NCI-H526 treated with DMSO at 0.1 percent for 48 hours (cell line): Measurements from ENCODE around the gene CHAF1A.

Experiments
- DNase-seq: peaks from one replicate; lab custom pipeline; 2025; lab: John Stamatoyannopoulos, UW

Gene CHAF1A

DNA sequence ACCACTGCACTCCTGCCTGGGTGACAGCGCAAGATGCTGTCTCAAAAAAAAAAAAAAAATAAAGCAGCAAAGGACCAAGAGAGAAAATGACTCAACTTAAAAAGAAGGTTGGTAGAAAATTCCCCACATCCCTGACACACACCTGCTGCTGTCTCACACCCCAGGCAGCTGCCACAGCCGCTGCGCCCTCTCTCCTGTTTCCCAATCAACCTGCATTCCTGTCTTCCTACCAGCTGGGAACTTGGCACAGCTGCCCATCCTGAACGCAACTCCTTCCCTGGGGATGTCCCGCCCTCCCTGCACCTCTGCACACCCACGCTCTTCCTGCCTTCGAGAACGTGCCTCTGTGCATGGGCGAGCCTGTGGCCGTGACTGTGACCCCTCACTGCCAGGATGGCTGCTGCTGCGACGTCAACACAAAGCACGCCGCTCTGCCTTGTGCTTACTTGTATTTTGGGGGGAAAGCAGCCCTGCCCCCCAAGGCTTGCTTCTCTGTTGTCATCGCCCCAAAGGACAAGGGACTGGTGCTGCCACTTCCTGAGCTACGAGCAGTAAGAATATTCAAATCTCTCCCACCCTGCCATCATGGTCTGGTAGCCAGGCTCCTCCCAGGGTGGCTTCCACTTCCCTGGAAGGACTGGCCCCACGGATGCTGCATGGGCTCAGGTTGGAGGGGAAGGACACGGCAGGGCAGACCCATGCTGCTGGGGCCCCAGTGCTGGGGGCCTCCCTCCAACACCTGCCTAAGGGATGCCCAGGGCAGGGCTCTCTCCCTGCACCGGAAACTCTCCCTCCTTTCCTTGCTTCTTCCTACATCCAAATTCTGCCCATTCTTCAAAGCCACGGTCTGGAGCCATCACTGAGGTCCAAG, 22.8 kb upstream of the CHAF1A start:
- DNase-seq = no peak

DNA sequence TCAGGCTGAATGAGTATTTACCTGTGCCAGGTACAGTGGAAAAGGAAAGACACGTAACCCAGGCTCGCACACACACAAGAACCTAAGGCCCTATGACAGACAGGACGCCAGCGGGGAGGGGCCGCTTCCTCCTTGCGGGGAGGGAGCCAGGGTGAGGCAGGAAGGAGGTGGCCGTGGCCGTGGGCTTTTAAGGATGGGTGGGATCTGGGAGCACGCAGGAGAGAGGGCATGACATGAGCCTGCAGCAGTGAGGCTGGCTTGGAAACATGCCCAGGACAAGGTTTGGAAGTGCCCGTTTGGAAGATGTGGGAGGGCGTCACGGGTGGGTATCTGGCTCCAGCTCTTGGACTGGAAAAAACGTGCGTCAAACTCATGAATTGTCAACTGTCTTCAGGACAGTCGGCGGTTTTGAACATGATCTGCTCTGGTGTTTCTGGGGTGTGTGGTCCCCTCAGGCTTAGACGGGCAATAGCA, 22.1 kb upstream of the CHAF1A start:
- no peak for DNase-seq

DNA sequence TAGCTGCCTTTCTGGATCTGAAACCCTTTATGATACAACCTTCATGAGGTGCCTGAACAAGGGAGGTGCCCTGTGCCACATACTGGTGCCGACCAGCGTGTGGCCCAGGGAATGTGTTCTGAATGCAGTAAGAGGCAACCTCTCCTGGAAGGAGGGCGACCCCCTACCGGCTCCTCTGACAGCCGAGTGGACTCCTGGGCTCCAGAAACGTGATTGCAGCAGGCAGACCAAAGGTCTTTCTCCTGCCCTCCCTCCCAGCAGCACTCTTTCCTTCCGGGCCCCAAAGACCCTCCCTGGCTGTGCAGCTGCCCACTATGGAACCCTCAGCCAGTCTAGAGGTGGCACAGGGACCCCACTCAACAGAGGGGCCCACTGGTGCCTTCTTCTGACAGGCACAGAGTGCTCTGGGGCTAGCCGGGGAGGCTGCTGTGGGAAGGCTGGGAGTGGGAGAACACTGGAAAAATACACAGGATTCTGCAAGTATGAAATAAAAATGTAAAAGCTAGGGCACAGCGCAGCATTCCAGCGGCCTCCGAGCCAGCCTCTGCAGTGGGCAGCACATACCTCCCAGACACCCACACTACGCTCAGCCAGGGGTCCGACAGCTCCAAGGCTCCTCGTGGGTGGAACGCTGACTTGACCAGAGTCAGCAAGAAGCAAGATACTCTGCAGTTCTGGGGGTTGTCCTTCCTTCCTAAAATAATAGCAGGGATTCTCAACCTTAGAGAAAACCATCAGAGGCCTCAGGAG, 17.0 kb upstream of the CHAF1A start:
- DNase-seq = no peak

DNA sequence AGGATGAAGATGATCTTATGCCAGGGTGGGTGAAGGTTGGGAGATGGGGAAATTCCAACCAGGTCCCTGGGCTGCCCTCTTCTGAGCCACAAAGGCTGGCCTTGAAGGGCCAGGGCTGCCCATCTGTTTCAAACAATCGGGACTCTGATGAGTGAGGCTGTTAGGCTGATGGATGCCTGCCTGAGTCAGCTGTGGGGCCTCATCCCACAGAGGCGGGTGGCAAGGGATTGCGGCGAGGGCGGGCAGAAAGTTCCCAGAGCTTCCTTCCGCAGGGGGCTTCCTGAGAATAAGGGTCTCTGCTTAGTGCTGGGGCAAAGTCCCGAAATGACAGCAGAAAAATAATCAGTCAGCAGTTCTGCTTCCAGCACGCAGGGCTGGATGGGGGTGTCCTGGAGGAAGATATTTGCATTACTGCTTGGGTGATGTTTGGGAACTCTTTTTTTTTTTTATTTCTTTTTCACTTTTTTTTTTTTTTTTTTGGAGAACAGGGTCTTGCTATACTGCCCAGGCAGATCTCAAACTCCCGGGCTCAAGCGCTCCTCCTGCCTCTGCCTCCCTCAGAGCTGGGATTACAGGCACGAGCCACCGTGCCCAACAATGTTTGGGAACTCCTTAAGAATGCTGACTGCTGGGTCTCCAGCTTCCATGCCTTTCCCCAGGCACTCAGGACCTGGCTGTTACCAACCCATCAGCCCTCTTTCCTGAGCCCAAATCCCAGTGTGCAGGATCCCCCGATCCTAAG, 16.2 kb upstream of the CHAF1A start:
- DNase-seq = no peak

GRCh38 chr19:4388337-4389063, 13.9 kb upstream of the CHAF1A start:
- DNase-seq = no peak

DNA sequence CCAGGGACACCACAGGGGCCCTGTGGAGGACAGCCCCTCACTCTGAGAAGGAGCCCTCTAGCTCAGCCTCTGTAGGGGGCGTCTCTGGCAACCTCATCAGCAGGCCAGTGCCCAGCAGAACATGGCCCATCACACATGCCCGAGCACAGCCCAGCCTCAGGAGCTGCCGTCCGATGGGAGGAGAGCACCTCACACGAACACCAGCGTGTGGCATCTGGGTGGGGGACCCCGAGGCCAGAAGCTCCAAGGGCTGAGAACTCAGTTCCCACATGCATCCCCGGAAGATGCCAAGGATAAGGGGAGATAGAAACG, 13.4 kb upstream of the CHAF1A start:
- DNase-seq = no peak

GRCh38 chr19:4389511-4390016, 12.9 kb upstream of the CHAF1A start:
- no peak for DNase-seq

DNA sequence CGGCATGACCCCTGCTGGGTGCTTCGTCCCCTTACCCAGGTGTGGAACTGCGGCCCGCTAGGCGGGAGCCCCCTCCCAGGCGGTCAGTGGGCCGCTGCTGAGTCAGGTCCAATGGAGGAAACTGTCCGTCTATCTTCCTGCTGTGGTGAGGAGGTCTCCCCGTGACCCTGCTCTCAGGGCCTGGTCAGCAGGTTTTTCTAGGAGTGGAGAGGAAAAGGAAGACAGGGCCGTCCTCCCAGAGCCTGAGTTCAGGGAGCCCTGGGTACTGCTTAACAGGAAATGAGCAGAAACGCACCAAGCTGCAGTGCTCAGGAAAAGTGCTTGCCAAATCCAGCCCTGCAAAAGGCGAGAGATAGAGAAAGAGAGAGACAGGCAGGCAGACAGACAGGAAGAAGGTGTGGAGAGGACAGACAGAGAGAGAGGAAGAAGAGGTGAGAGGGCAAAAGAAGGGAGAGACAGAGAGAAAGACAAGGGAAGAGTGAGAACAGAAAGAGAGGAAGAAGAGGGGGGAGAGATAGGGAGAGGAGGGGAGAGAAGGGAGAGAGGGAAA, 12.3 kb upstream of the CHAF1A start:
- no peak for DNase-seq

DNA sequence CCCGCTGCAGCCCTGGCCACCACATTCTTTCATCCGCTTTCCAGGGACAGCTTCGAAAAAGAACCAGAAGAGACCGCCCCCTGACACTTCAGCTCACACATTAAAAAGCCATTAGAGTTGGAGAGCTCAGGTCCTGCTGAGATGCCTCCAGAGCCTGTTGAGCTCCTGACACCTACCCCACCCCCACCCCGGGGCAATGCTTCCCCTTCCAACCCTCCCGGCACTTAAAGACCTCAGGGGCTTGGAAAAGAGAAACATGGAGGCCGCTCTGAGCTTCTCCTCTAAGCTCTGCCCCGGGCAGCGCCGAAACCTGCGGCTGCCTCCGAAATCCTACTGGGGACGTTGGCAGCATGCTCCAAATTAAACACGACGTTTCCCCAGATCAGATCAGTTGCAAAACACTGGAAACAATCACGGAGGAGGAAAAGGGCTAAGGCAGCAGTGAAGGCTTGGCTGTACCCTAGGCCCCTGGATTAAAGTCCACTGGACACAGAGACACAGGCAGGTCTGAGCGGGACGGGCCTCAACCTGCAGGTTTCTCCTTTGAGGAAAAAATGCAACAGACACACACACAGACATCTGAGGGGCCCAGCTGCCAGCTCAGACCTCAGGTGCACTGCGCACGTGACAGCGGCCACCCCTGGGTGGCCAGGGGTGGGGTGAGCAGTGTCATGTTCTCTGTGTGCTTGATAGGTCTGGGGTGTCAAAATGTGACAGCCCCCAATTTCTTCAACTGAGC, 11.7 kb upstream of the CHAF1A start:
- DNase-seq = no peak

DNA sequence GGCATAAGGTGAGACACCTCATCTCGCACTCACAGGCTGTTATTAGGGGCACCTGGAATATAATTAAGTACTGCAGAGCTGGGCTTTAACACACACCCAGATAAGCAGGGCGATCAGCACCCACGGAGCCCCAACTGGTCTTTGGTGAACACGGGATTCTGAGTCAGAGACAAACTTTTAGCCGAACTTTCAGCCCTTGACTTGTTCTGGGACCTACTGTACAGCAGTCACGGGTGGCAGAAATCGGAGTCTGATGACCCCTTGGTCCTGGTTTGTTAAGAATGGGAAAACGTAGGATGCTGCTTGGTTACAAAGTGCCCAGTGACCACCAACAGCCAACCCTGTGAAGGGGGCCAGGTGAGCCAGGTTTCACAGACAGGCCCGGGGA, 11.1 kb upstream of the CHAF1A start:
- DNase-seq = no peak

- DNase-seq = no peak
Measured at GRCh38 chr19:4391701-4392483, 10.5 kb upstream of the CHAF1A start.

GRCh38 chr19:4393947-4394590, 8.4 kb upstream of the CHAF1A start:
- no peak for DNase-seq

- no peak for DNase-seq
Measured at GRCh38 chr19:4396949-4397783, 5.3 kb upstream of the CHAF1A start.

GRCh38 chr19:4399812-4400134, 2.7 kb upstream of the CHAF1A start:
- DNase-seq = no peak

GRCh38 chr19:4400135-4400936, 2.1 kb upstream of the CHAF1A start, which contains the start of gene SH3GL1:
TSS of gene SH3GL1 (minus strand) at chr19:4400547. CDS start at chr19:4400368, 179 bp downstream.
- peak; percentile 65 for DNase-seq

- DNase-seq = no peak
Measured at GRCh38 chr19:4401769-4402170, 670 bp upstream of the CHAF1A start.

DNA sequence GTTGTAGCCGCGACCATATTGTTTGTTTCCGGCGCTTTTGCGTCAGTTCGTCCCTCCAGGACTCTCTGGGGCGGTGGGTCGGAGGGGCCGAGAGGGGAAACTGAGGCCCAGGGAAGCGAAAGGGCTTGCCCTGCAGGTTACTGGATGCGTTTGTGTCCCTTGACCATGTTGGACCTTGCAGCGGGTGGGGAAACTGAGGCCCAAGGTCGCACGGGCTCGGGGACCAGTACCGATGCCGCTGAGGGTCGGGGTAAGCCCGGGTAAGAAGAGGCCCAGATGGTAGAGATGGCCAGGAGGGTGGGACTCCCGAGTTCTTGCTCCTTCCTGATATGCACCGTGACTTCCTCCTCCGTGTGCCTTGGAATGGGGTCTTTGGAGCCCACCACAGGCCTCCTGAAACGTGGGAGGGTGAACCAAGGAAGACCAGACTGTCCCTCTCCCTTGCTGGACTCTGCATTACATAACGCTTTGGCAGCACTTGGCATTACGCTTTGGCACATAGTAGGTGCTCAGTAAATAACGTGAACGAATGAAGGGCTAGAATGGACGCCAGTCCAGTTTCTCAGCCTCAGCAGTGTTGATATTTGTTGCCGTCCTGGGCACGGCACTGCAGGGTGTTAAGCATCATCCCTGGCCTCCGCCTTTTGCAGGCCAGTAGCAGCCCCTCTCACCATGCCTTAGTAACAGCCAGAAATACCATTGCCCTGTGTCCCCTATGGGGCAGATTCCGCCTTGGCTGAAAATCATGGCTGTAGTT, 743 bp downstream of the CHAF1A start:
- DNase-seq = no peak
